Activated naive CD4-positive, alpha-beta T cell treated with anti-CD3 and anti-CD28 coated beads, Interleukin-2, amount 50 U/mL, for 24 hours (primary cell): Measurements from ENCODE around the gene DNAH14.
"Not testable (repeated sequence)": the region's sequence is repeated elsewhere in the genome, so short reads cannot be mapped to it uniquely, and the experiment has no call there.

ENCODE experiments used
- H3K27ac Mint-ChIP-seq: one replicate; pipeline ENCODE4 v1.8.0; 2021; ENCODE audit warnings: mild to moderate bottlenecking, mixed read lengths
- H3K27me3 Mint-ChIP-seq: one replicate; pipeline ENCODE4 v1.8.0; 2021; ENCODE audit warnings: mixed read lengths
- H3K36me3 Mint-ChIP-seq: one replicate; pipeline ENCODE4 v1.8.0; 2021; ENCODE audit warnings: mixed read lengths
- H3K4me1 Mint-ChIP-seq: one replicate; pipeline ENCODE4 v1.8.0; 2021; ENCODE audit warnings: mixed read lengths
- H3K4me3 Mint-ChIP-seq: one replicate; pipeline ENCODE4 v1.8.0; 2021; ENCODE audit warnings: mild to moderate bottlenecking, mixed read lengths
- H3K9me3 Mint-ChIP-seq: one replicate; pipeline ENCODE4 v1.8.0; 2021; ENCODE audit warnings: mixed read lengths

The DNAH14 gene

DNA sequence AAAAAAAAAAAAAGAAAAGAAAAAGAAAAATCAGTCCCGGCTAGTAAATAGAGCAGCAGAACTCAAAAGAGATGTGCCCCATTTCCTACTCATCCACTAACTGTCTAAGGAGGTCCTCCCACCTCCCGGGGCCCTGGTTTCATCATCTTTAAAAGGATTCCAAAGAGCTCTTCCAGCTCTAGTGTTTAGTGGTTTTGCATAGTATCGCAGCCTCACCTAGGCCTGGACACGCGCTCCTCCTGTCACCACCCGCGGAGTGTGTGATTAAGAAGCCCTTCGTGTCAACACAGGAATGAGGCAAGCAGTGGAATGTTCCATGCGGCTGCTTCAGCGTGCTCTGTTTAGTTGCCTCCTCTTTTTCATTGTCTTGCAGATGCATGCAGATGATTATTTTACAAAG is 449.4 kb downstream of the DNAH14 start:
- H3K27ac Mint-ChIP-seq, result no peak overlapping the region
- no peaks in the 10 kb centered on the region for H3K27me3 Mint-ChIP-seq
- no peaks in the 10 kb centered on the region for H3K4me1 Mint-ChIP-seq
- peaks cover 2% of the 10 kb centered on the region for H3K36me3 Mint-ChIP-seq
- H3K4me3 Mint-ChIP-seq, result no peak overlapping the region
- H3K9me3 Mint-ChIP-seq, result no peaks in the 10 kb centered on the region

DNA sequence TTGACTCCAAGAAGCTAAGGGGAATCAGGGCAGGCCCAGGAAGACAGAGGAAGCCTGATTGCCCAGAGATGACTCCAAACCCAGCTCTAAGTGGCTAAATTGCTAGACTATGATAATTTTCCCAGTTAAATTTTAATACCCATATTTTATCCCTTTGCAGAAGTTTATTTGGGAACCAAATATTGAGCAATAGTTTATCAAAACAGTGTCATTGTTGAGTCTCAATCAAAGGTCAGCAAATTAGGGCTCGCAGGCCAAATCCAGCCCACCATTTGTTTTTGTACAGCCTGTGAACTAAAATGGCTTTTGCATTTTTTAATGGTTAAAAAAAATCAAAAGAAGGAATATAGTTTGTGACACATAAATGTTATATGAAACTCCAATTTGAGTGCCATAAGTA is 451.2 kb downstream of the DNAH14 start:
- Mint-ChIP-seq H3K4me3 (no peak overlapping the region), H3K27ac (no peak overlapping the region), H3K9me3 (no peaks in the 10 kb centered on the region), H3K36me3 (peaks cover 7% of the 10 kb centered on the region), H3K27me3 (no peaks in the 10 kb centered on the region), H3K4me1 (no peaks in the 10 kb centered on the region)

- H3K27ac Mint-ChIP-seq, H3K27me3 Mint-ChIP-seq, H3K4me1 Mint-ChIP-seq, H3K4me3 Mint-ChIP-seq, H3K36me3 Mint-ChIP-seq, H3K9me3 Mint-ChIP-seq: not testable (repeated sequence)
Measured at GRCh38 chr1:225386860-225387259, 457.4 kb downstream of the DNAH14 start.

DNA sequence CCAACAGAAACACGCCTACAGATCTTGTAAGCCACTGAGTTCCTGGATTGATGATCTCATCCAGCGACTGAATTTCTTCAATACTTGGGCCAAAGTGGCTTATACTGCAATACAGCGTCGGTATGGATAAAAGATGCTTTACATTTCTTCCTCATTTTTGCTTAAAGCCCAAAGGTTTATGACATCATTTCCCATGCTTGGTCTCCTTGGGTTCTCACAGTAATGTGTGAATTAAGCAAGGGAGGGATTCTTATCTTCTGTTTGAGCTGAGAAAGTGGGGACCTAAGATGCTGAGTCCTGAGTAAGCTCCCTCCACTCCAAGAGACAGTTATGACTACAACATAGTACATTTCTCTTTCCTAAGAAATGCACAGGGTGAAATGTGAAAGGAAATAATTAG is 458.9 kb downstream of the DNAH14 start:
- Mint-ChIP-seq H3K27ac (no peak overlapping the region), H3K9me3 (no peaks in the 10 kb centered on the region), H3K27me3 (no peaks in the 10 kb centered on the region), H3K4me1 (no peaks in the 10 kb centered on the region), H3K36me3 (peaks cover 7% of the 10 kb centered on the region), H3K4me3 (no peak overlapping the region)

DNA sequence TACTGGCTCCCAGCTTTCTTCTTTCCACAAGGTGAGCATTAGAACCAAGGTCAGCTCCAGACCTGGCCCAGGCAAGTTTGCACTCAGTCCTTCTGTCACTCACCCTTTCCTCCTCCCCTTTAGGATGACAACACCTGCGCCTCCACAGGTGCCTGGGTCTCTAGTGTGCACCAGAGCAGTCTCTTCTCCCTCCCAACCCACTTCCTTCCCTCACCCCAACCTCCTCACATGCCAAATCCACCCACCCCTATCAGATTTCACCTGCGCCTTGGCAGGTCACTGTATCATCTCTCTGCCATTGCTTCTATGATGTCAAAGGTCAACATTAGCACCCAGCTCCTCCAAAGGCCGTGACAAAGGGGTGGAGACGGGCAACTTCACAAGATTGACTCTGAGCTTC is 460.4 kb downstream of the DNAH14 start:
- no peaks in the 10 kb centered on the region for H3K4me1 Mint-ChIP-seq
- H3K36me3 Mint-ChIP-seq, result no peaks in the 10 kb centered on the region
- H3K27ac Mint-ChIP-seq, result no peak overlapping the region
- no peaks in the 10 kb centered on the region for H3K9me3 Mint-ChIP-seq
- H3K4me3 Mint-ChIP-seq, result no peak overlapping the region
- H3K27me3 Mint-ChIP-seq, result no peaks in the 10 kb centered on the region

GRCh38 chr1:225396357-225396756 is 466.9 kb downstream of the DNAH14 start:
- no peaks in the 10 kb centered on the region for H3K27me3 Mint-ChIP-seq
- H3K36me3 Mint-ChIP-seq, result peaks cover 17% of the 10 kb centered on the region
- H3K27ac Mint-ChIP-seq, result no peak overlapping the region
- H3K9me3 Mint-ChIP-seq, result no peaks in the 10 kb centered on the region
- H3K4me3 Mint-ChIP-seq, result no peak overlapping the region
- peaks cover 10% of the 10 kb centered on the region for H3K4me1 Mint-ChIP-seq

DNA sequence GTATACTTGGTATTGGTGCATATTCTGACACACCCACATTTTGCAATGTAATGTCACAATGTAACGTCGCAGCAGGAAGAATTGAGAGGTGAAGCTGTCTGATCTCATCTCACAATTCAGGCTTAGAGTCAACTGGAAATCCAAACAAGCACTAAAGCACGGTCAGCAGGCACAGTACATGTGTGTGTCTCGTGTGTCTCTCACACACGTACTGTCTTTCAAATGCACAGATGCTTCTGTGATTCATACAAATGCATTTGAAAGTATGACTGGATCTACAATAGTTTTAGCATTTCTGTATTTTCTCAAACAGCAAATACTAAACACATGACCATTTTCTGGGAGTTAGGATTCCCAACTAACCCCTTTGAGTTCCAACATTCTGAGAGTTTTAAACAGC is 471.5 kb downstream of the DNAH14 start:
- Mint-ChIP-seq H3K36me3 (peaks cover 26% of the 10 kb centered on the region), H3K4me3 (no peak overlapping the region), H3K27ac (no peak overlapping the region), H3K27me3 (no peaks in the 10 kb centered on the region), H3K4me1 (peaks cover 9% of the 10 kb centered on the region), H3K9me3 (no peaks in the 10 kb centered on the region)

GRCh38 chr1:225406976-225407725 is 477.7 kb downstream of the DNAH14 start:
- no peak overlapping the region for H3K4me3 Mint-ChIP-seq
- H3K27me3 Mint-ChIP-seq, result no peaks in the 10 kb centered on the region
- no peaks in the 10 kb centered on the region for H3K9me3 Mint-ChIP-seq
- H3K36me3 Mint-ChIP-seq, result peaks cover 19% of the 10 kb centered on the region
- H3K27ac Mint-ChIP-seq, result peak overlapping the region; percentile 23
- peaks cover 14% of the 10 kb centered on the region for H3K4me1 Mint-ChIP-seq

GRCh38 chr1:225407755-225408154 is 478.3 kb downstream of the DNAH14 start:
- Mint-ChIP-seq H3K4me1 (peaks cover 14% of the 10 kb centered on the region), H3K4me3 (no peak overlapping the region), H3K27ac (peak overlapping the region; percentile 23), H3K27me3 (no peaks in the 10 kb centered on the region), H3K9me3 (no peaks in the 10 kb centered on the region), H3K36me3 (peaks cover 21% of the 10 kb centered on the region)

DNA sequence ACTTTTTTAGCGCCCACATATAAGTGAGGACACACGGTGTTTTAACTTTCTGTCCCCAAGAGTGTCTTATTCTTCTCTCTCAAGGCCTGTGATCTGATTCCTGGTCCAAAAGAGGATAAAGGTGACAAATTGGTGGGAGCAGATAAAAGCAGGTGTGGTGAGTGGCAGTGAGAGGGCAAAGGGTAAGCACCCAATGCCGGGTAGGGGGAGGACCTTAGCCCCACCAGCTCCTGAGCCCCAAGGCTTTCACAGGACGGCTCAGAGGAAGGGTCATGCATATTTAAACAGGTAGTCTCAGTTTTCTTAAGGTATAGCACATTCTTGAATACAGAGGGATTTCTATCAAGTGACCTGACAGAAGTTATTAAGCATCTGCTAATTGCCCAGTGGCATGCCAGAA is 478.8 kb downstream of the DNAH14 start:
- no peak overlapping the region for H3K4me3 Mint-ChIP-seq
- peaks cover 19% of the 10 kb centered on the region for H3K36me3 Mint-ChIP-seq
- no peaks in the 10 kb centered on the region for H3K9me3 Mint-ChIP-seq
- H3K4me1 Mint-ChIP-seq, result peaks cover 14% of the 10 kb centered on the region
- no peaks in the 10 kb centered on the region for H3K27me3 Mint-ChIP-seq
- H3K27ac Mint-ChIP-seq, result no peak overlapping the region

DNA sequence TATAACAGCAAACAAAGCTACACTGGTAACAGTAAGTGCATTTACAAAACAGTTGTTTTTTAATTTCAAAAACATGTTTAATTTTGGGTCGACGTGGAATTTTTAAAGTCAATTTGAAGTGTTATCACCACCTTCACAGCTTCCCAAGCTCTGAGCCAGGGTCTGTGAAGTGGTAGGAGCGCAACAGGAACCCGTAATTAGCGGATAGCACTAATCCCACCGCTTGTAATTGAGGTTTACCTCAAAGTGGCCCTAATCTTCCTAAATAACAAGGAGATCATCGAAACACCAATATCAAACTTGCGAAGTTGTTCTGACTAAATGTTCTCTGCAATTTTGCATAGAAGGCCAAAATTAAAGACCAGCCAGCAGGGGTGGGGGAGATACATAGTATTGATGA is 479.6 kb downstream of the DNAH14 start:
- peaks cover 14% of the 10 kb centered on the region for H3K4me1 Mint-ChIP-seq
- H3K27me3 Mint-ChIP-seq, result no peaks in the 10 kb centered on the region
- no peak overlapping the region for H3K27ac Mint-ChIP-seq
- peaks cover 18% of the 10 kb centered on the region for H3K36me3 Mint-ChIP-seq
- H3K9me3 Mint-ChIP-seq, result no peaks in the 10 kb centered on the region
- no peak overlapping the region for H3K4me3 Mint-ChIP-seq

DNA sequence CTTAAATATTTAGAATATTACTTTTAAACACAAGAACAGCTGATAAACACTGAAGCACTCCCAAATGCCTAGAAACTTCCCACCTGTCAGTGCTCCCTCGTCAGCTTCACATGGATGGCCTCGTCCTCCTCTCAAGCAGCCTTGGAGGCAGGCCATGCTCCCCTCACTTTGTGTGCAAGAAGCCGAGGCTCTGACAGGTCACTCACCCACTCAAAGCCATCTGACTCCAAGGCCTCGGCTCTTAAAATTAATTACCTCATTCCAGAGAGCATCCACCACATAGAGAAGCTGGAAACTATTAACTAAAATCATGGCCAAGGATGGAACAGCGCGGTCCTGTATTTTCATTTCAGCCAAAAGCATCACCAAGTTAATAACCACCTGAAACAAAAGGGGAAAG is 480.6 kb downstream of the DNAH14 start:
- Mint-ChIP-seq H3K4me1 (peaks cover 19% of the 10 kb centered on the region), H3K36me3 (peaks cover 15% of the 10 kb centered on the region), H3K4me3 (no peak overlapping the region), H3K27ac (no peak overlapping the region), H3K27me3 (no peaks in the 10 kb centered on the region), H3K9me3 (no peaks in the 10 kb centered on the region)

- H3K27ac Mint-ChIP-seq, result no peak overlapping the region
- peaks cover 19% of the 10 kb centered on the region for H3K4me1 Mint-ChIP-seq
- H3K4me3 Mint-ChIP-seq, result no peak overlapping the region
- H3K27me3 Mint-ChIP-seq, result no peaks in the 10 kb centered on the region
- peaks cover 9% of the 10 kb centered on the region for H3K36me3 Mint-ChIP-seq
- no peaks in the 10 kb centered on the region for H3K9me3 Mint-ChIP-seq
Measured at GRCh38 chr1:225412321-225412720, 482.8 kb downstream of the DNAH14 start.

DNA sequence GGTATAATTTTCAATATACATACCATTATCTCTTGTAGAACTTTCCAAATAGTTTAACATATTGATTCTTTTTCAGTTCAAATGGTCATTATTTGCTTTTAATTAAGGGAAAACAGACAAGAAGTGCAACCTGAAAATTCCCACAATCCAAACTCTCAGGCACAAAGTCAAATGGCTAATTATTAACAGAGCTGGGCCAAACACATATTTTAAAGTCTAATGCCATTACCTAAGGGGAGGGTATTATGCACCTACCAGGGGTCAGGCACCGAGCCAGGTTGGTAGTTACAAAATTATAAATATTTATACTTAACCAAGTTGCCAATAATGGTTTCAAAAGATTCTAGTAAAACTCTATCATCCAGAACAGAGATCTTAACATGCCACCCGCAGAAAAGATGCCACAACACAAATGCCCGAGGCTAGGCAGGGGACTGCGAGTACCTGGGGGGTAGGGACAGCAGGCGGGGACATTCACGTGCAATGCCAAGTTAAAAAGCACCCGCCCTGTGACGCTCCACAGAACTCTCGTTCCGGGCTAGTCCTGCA is 483.4 kb downstream of the DNAH14 start:
- Mint-ChIP-seq H3K9me3 (no peaks in the 10 kb centered on the region), H3K4me1 (peaks cover 21% of the 10 kb centered on the region), H3K27me3 (no peaks in the 10 kb centered on the region), H3K4me3 (no peak overlapping the region), H3K27ac (no peak overlapping the region), H3K36me3 (peaks cover 11% of the 10 kb centered on the region)

GRCh38 chr1:225413708-225414375 is 484.4 kb downstream of the DNAH14 start:
- Mint-ChIP-seq H3K27me3 (no peaks in the 10 kb centered on the region), H3K4me3 (no peak overlapping the region), H3K9me3 (no peaks in the 10 kb centered on the region), H3K27ac (no peak overlapping the region), H3K36me3 (peaks cover 14% of the 10 kb centered on the region), H3K4me1 (peaks cover 29% of the 10 kb centered on the region)

DNA sequence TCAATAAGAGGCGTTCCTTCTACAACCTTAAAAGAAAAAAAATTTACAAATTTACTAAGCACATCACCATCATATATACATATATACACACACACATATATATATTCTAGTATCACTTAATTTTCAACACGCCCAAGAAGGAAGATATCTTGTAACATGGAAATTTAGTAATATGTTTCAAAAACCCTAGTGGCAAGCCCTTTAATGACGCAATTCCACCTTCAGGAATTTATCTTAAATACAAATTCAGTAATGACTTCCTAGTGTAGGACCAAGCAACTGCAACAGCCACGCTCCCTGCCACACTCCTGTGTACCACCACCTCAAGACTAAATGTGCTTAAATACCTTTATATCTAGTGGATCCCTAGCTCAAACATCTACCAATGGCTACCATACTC is 485.8 kb downstream of the DNAH14 start:
- H3K4me1 Mint-ChIP-seq, result peaks cover 28% of the 10 kb centered on the region
- H3K4me3 Mint-ChIP-seq, result no peak overlapping the region
- H3K27me3 Mint-ChIP-seq, result no peaks in the 10 kb centered on the region
- H3K36me3 Mint-ChIP-seq, result peaks cover 17% of the 10 kb centered on the region
- no peaks in the 10 kb centered on the region for H3K9me3 Mint-ChIP-seq
- H3K27ac Mint-ChIP-seq, result no peak overlapping the region
